Mesenchymal stem cell (in vitro differentiated cells and primary cell): ENCODE data around the gene RNF26.

Experiments used
- DNase-seq: peaks from one replicate; pipeline ENCODE4 v3.0.0-alpha.2; 2013
- H2AFZ ChIP-seq: one replicate; pipeline ENCODE4 v1.6.1; 2013; ENCODE audit warnings: low read depth, mild to moderate bottlenecking, control low read depth, inconsistent platforms, low read length, moderate library complexity
- H2AK5ac ChIP-seq: 2 replicates; pipeline ENCODE4 v1.6.1; 2013; ENCODE audit warnings: low read length, moderate library complexity, mild to moderate bottlenecking, inconsistent platforms; ENCODE audit not compliant: severe bottlenecking
- H2BK120ac ChIP-seq: one replicate; pipeline ENCODE4 v1.6.1; 2013; ENCODE audit warnings: low read depth, mild to moderate bottlenecking, inconsistent platforms, low read length, moderate library complexity
- H2BK12ac ChIP-seq, 2 experiments: one replicate each; pipeline ENCODE4 v1.6.1; 2013; ENCODE audit warnings: inconsistent platforms in 2 of 2, low read length in 2 of 2, mild to moderate bottlenecking in 2 of 2, moderate library complexity in 2 of 2, control low read depth in 1 of 2
- H2BK15ac ChIP-seq: one replicate; pipeline ENCODE4 v1.6.1; 2013; ENCODE audit warnings: mild to moderate bottlenecking, low read depth, inconsistent platforms; ENCODE audit not compliant: poor library complexity, severe bottlenecking
- H2BK5ac ChIP-seq: 2 replicates; pipeline ENCODE4 v1.6.1; 2013; ENCODE audit warnings: low read depth, mild to moderate bottlenecking, low read length, control low read depth, inconsistent platforms; ENCODE audit not compliant: poor library complexity, severe bottlenecking
- H3K14ac ChIP-seq, 2 experiments: one replicate each; pipeline ENCODE4 v1.6.1; 2013; ENCODE audit warnings: inconsistent platforms in 2 of 2, low read length in 2 of 2, control low read depth in 1 of 2, mild to moderate bottlenecking in 1 of 2, moderate library complexity in 1 of 2
- H3K18ac ChIP-seq, 2 experiments: one replicate each; pipeline ENCODE4 v1.6.1; 2013; ENCODE audit warnings: inconsistent platforms in 2 of 2, low read length in 2 of 2, control low read depth in 1 of 2, low read depth in 1 of 2, mild to moderate bottlenecking in 1 of 2
- H3K23ac ChIP-seq, 2 experiments: one replicate each; pipeline ENCODE4 v1.6.1; 2013; ENCODE audit warnings: inconsistent platforms in 2 of 2, low read length in 2 of 2, mild to moderate bottlenecking in 2 of 2, moderate library complexity in 2 of 2, control low read depth in 1 of 2
- H3K27ac ChIP-seq: 2 replicates; pipeline ENCODE4 v1.5.1; 2013; ENCODE audit warnings: mild to moderate bottlenecking, moderate library complexity, low read length, control low read depth, inconsistent platforms; ENCODE audit not compliant: poor library complexity, severe bottlenecking
- H3K27me3 ChIP-seq, 2 experiments: 2 replicates each; pipeline versions ENCODE4 v1.6.1 to v1.7.0; 2013; ENCODE audit warnings: low read length in 2 of 2, mild to moderate bottlenecking in 2 of 2, moderate library complexity in 2 of 2, control low read depth in 1 of 2, inconsistent platforms in 1 of 2; ENCODE audit not compliant: control insufficient read depth in 1 of 2, insufficient read depth in 1 of 2
- H3K36me3 ChIP-seq, 2 experiments: 2 replicates each; pipeline versions ENCODE4 v1.6.1 to v1.7.0; 2013; ENCODE audit warnings: low read length in 2 of 2, control low read depth in 1 of 2, inconsistent platforms in 1 of 2, low read depth in 1 of 2, mild to moderate bottlenecking in 1 of 2; ENCODE audit not compliant: insufficient read depth in 2 of 2, control insufficient read depth in 1 of 2
- H3K4ac ChIP-seq, 2 experiments: one replicate each; pipeline ENCODE4 v1.6.1; 2013; ENCODE audit warnings: inconsistent platforms in 2 of 2, low read length in 2 of 2, mild to moderate bottlenecking in 2 of 2, moderate library complexity in 2 of 2, control low read depth in 1 of 2, low read depth in 1 of 2
- H3K4me1 ChIP-seq: 2 replicates; pipeline ENCODE4 v1.6.1; 2013; ENCODE audit warnings: low read depth, low read length, control low read depth; ENCODE audit not compliant: control insufficient read depth, insufficient read depth
- H3K4me2 ChIP-seq: 2 replicates; pipeline ENCODE4 v1.6.1; 2013; ENCODE audit warnings: low read length, mild to moderate bottlenecking, inconsistent platforms; ENCODE audit not compliant: poor library complexity, severe bottlenecking
- H3K4me3 ChIP-seq, 2 experiments: 2 replicates each; pipeline versions ENCODE4 v1.5.1 to v1.7.0; 2013; ENCODE audit warnings: low read length in 2 of 2, mild to moderate bottlenecking in 2 of 2, control low read depth in 1 of 2, low read depth in 1 of 2; ENCODE audit not compliant: insufficient read depth in 1 of 2
- H3K79me1 ChIP-seq: replicated peaks from 2 replicates; pipeline ENCODE4 v1.6.1; 2013; ENCODE audit warnings: mild to moderate bottlenecking, control low read depth, low read length, inconsistent platforms; ENCODE audit not compliant: poor library complexity, severe bottlenecking
- H3K9ac ChIP-seq: 2 replicates; pipeline ENCODE4 v1.7.0; 2013; ENCODE audit warnings: mild to moderate bottlenecking, low read length, moderate library complexity
- H3K9me3 ChIP-seq: 2 replicates; pipeline ENCODE4 v1.7.0; 2013; ENCODE audit warnings: mild to moderate bottlenecking, low read length; ENCODE audit not compliant: control insufficient read depth
- H4K8ac ChIP-seq: one replicate; pipeline ENCODE4 v1.6.1; 2013; ENCODE audit warnings: inconsistent platforms, mild to moderate bottlenecking, low read length, moderate library complexity
- H4K91ac ChIP-seq: one replicate; pipeline ENCODE4 v1.6.1; 2013; ENCODE audit warnings: mild to moderate bottlenecking, low read length, inconsistent platforms
- WGBS: methylation state at CpG from one replicate; pipeline ENCODE4 v1.1.7; 2013; ENCODE audit warnings: mixed read lengths; 5-methylcytosine and 5-hydroxymethylcytosine counted together

Gene RNF26

GRCh38 chr11:119374632-119375336 lies 40.5 kb downstream of the RNF26 start:
- WGBS = 48% methylated on average over 10 of the region's 11 CpGs
- Histone ChIP-seq H2AK5ac (no peak overlapping the region), H2BK120ac (peak overlapping the region; percentile 22), H4K8ac (no peak overlapping the region), H3K27ac (no peak overlapping the region), H2BK5ac (no peak overlapping the region), H3K4me3 (no peak overlapping the region), H4K91ac (no peak overlapping the region), H3K18ac (no peak overlapping the region), H2BK12ac (no peak overlapping the region), H3K9me3 (no peaks in the 10 kb centered on the region), H3K14ac (no peak overlapping the region), H3K9ac (peak overlapping the region; percentile 61), H2BK15ac (no peak overlapping the region), H3K23ac (no peak overlapping the region), H3K4me1 (peaks cover 8% of the 10 kb centered on the region), H3K79me1 (no peaks in the 10 kb centered on the region), H3K27me3 (peaks cover 4 to 63% of the 10 kb centered on the region in 2 experiments), H3K36me3 (no peaks in the 10 kb centered on the region), H2AFZ (no peak overlapping the region), H3K4ac (no peak overlapping the region), H3K4me2 (no peak overlapping the region)
- DNase-seq = no peak

- Histone ChIP-seq H4K91ac (no peak overlapping the region), H3K23ac (no peak overlapping the region), H2AFZ (no peak overlapping the region), H3K4me1 (peaks cover 8% of the 10 kb centered on the region), H2BK5ac (no peak overlapping the region), H3K18ac (no peak overlapping the region), H3K14ac (no peak overlapping the region), H3K9ac (peak overlapping the region; percentile 61), H3K27ac (no peak overlapping the region), H3K4me3 (peak overlapping the region; percentile 30 to 32), H3K27me3 (peaks cover 4 to 64% of the 10 kb centered on the region in 2 experiments), H3K79me1 (no peaks in the 10 kb centered on the region), H2BK12ac (no peak overlapping the region), H3K4ac (no peak overlapping the region), H2BK15ac (no peak overlapping the region), H2BK120ac (peak overlapping the region; percentile 22), H3K4me2 (no peak overlapping the region), H4K8ac (no peak overlapping the region), H3K9me3 (no peaks in the 10 kb centered on the region), H2AK5ac (no peak overlapping the region), H3K36me3 (no peaks in the 10 kb centered on the region)
- peak; percentile 40 for DNase-seq
- 69% methylated on average over 14 of the region's 14 CpGs for WGBS
Observed at GRCh38 chr11:119375337-119376196, 41.2 kb downstream of the RNF26 start.

- Histone ChIP-seq H4K8ac (no peak overlapping the region), H3K9me3 (no peaks in the 10 kb centered on the region), H2BK15ac (no peak overlapping the region), H3K4me2 (no peak overlapping the region), H3K27me3 (peaks cover under 1 to 64% of the 10 kb centered on the region in 2 experiments), H3K4me3 (peak overlapping the region in 1 of 2 experiments; percentile 32), H4K91ac (no peak overlapping the region), H3K23ac (no peak overlapping the region), H2BK5ac (no peak overlapping the region), H3K18ac (no peak overlapping the region), H3K79me1 (no peaks in the 10 kb centered on the region), H3K27ac (no peak overlapping the region), H2AK5ac (no peak overlapping the region), H2BK120ac (no peak overlapping the region), H3K14ac (no peak overlapping the region), H2BK12ac (no peak overlapping the region), H3K36me3 (no peaks in the 10 kb centered on the region), H2AFZ (no peak overlapping the region), H3K9ac (peak overlapping the region; percentile 57), H3K4ac (no peak overlapping the region), H3K4me1 (peaks cover 12% of the 10 kb centered on the region)
- DNase-seq = no peak
- 93% methylated on average over 11 of the region's 11 CpGs for WGBS
Observed at GRCh38 chr11:119376197-119376847, 42.0 kb downstream of the RNF26 start.
